OCI-LY7 (cell line): Measurements from ENCODE around the gene TNS3. TPM values are rescaled to one million over a fixed set of nuclear protein-coding genes. Genes with fewer than 3 reads are reported as not detected.

ENCODE experiments used
- BruUV-seq: library from RNA; stranded (reverse); fragments of 400-500 nt; replicated peaks from 2 replicates; lab custom pipeline; 2021; lab: Mats Ljungman, UMichigan
- CTCF ChIA-PET: fragments of 300-600 bp; sonication (Branson Sonifier 250); formaldehyde crosslinking; loops from one replicate; lab custom pipeline; 2022; ENCODE audit warnings: antibody characterized with exemption; ENCODE audit not compliant: unreplicated experiment; lab: Charles Lee
- POLR2A ChIA-PET: fragments of 300-600 bp; sonication (Branson Sonifier 250); formaldehyde crosslinking; loops from one replicate; lab custom pipeline; 2022; ENCODE audit warnings: antibody characterized with exemption; lab: Charles Lee
- DNase-seq: peaks from one replicate; pipeline ENCODE4 v3.0.0-alpha.2; 2015; ENCODE audit warnings: low spot score
- H2AFZ ChIP-seq: fragments of 200-600 bp; sonication (generic), shearing (Covaris generic); 2 replicates; pipeline ENCODE4 v1.6.1; 2014; ENCODE audit warnings: mild to moderate bottlenecking, antibody characterized with exemption, low read length, moderate library complexity
- H3K27ac ChIP-seq: fragments of 200-600 bp; sonication (generic); 2 replicates; pipeline ENCODE4 v1.5.1; 2014; ENCODE audit warnings: mixed run types, low read depth, mild to moderate bottlenecking, moderate library complexity, low read length, inconsistent platforms; ENCODE audit not compliant: poor library complexity, severe bottlenecking
- H3K36me3 ChIP-seq: fragments of 200-600 bp; sonication (generic); 2 replicates; pipeline ENCODE4 v1.6.1; 2014; ENCODE audit warnings: mild to moderate bottlenecking, antibody characterized with exemption, low read length, moderate library complexity, mixed read lengths; ENCODE audit not compliant: insufficient read depth
- H3K4me1 ChIP-seq: fragments of 200-600 bp; sonication (generic); 2 replicates; pipeline ENCODE4 v1.5.1; 2014; ENCODE audit warnings: mild to moderate bottlenecking, low read length; ENCODE audit not compliant: insufficient read depth, poor library complexity, severe bottlenecking
- H3K4me2 ChIP-seq: fragments of 200-600 bp; sonication (generic); 2 replicates; pipeline ENCODE4 v1.6.1; 2014; ENCODE audit warnings: mild to moderate bottlenecking, low read length
- H3K4me3 ChIP-seq: fragments of 200-600 bp; sonication (generic); 2 replicates; pipeline ENCODE4 v1.5.1; 2014; ENCODE audit warnings: mild to moderate bottlenecking, low read depth, low read length; ENCODE audit not compliant: poor library complexity, severe bottlenecking
- H3K79me2 ChIP-seq: fragments of 200-600 bp; sonication (generic); 2 replicates; pipeline ENCODE4 v1.6.1; 2016; ENCODE audit warnings: low read depth, mild to moderate bottlenecking, low read length, moderate library complexity, mixed read lengths; ENCODE audit not compliant: insufficient read depth
- H3K9me2 ChIP-seq: fragments of 200-600 bp; sonication (generic); 2 replicates; pipeline ENCODE4 v1.6.1; 2016; ENCODE audit warnings: mild to moderate bottlenecking, low read length, mixed read lengths; ENCODE audit not compliant: insufficient read depth
- H3K9me3 ChIP-seq: fragments of 200-600 bp; sonication (generic); 2 replicates; pipeline ENCODE4 v1.6.1; 2014; ENCODE audit warnings: mild to moderate bottlenecking, mixed run types, low read length, mixed read lengths
- H4K20me1 ChIP-seq: fragments of 200-600 bp; sonication (generic); 2 replicates; pipeline ENCODE4 v1.6.1; 2014; ENCODE audit warnings: mild to moderate bottlenecking, antibody characterized with exemption, low read length, moderate library complexity, mixed read lengths; ENCODE audit not compliant: insufficient read depth
- CTCF ChIP-seq: fragments of 200-600 bp; sonication (generic); conservative IDR thresholded peaks from 2 replicates; pipeline ENCODE4 v1.5.1; 2014; ENCODE audit warnings: mild to moderate bottlenecking, antibody characterized with exemption, low read length, moderate library complexity, mixed read lengths
- EZH2phosphoT487 ChIP-seq: fragments of 200-600 bp; sonication (generic); IDR thresholded peaks from 2 replicates; pipeline ENCODE4 v1.6.1; 2018; ENCODE audit warnings: low read depth, borderline replicate concordance, mild to moderate bottlenecking, mixed run types, antibody characterized with exemption, low read length, moderate library complexity, mixed read lengths
- intact Hi-C: fragments of 100-400 bp; cut with micrococcal nuclease; formaldehyde crosslinking; loops from one replicate; pipeline ENCODE4 v1.10.0; 2022; ENCODE audit not compliant: unreplicated experiment
- total RNA-seq, 2 experiments: library from RNA; depleted of rRNA in 1 of 2; stranded (reverse); fragments of >200 nt in 1 of 2; shearing (Covaris generic) in 1 of 2; gene quantifications; 2 replicates each; pipeline ENCODE4 v1.2.3, GENCODE V29; 2014 to 2022

Gene TNS3
- total RNA-seq, 2 experiments from 2014 or later, result 9.5 to 42.1 TPM

GRCh38 chr7:47534322-47535034 lies 47.4 kb downstream of the TNS3 start:
- Histone ChIP-seq H3K9me2 (no peaks in the 10 kb centered on the region), H3K79me2 (no peaks in the 10 kb centered on the region), H3K4me2 (no peak overlapping the region), H3K27ac (no peak overlapping the region), H3K4me3 (no peak overlapping the region), H3K36me3 (peaks cover 8% of the 10 kb centered on the region), H2AFZ (no peak overlapping the region), H3K9me3 (peaks cover 7% of the 10 kb centered on the region; the same call in 1 of the 2 replicates), H3K4me1 (no peaks in the 10 kb centered on the region), H4K20me1 (no peaks in the 10 kb centered on the region)
- TF ChIP-seq EZH2phosphoT487 (no peak), CTCF (peak; percentile 43; the same call in 1 of the 2 replicates)
- CTCF ChIA-PET, result interaction anchor here (0.6 to 0.8 kb wide), 2 partner anchors 163 to 285 kb away, joined by 3 to 10 read pairs; no protein-coding TSS in a partner anchor
- intact Hi-C loops, result no loop called here
- POLR2A ChIA-PET, result interaction anchor here (0.6 kb wide), 1 partner anchor 264 kb away, joined by 3 read pairs; no protein-coding TSS in a partner anchor
- no TSS peak for BruUV-seq
- DNase-seq, result peak; percentile 12

- Histone ChIP-seq H3K4me1 (no peaks in the 10 kb centered on the region), H3K36me3 (peaks cover 26% of the 10 kb centered on the region), H3K79me2 (no peaks in the 10 kb centered on the region), H3K4me3 (no peak overlapping the region), H2AFZ (no peak overlapping the region), H3K27ac (no peak overlapping the region), H4K20me1 (no peaks in the 10 kb centered on the region), H3K9me3 (peaks cover 7% of the 10 kb centered on the region; the same call in 1 of the 2 replicates), H3K9me2 (no peaks in the 10 kb centered on the region), H3K4me2 (no peak overlapping the region)
- ChIA-PET CTCF (no interaction called here), POLR2A (interaction anchor here (0.8 to 1.0 kb wide), 2 partner anchors 20 to 24 kb away, joined by 3 read pairs; no protein-coding TSS in a partner anchor)
- no peak for TF ChIP-seq CTCF
- no peak for TF ChIP-seq EZH2phosphoT487
- BruUV-seq, result no TSS peak
- DNase-seq, result no peak
- intact Hi-C loops, result no loop called here
Observed at GRCh38 chr7:47531584-47532492, 50.1 kb downstream of the TNS3 start.
